B cell (primary cell): ENCODE results near the gene JMJD1C. TPM values are rescaled to one million over a fixed set of nuclear protein-coding genes. Genes with fewer than 3 reads are reported as not detected.
A peak's percentile ranks its signal among the peaks of the same experiment; 100 is the strongest.

Source experiments
- ATAC-seq: fragments of 200-7000 bp; cut with Tn5 transposase; one replicate; pipeline ENCODE4 v1.10.0; 2021; ENCODE audit warnings: low read depth, mild to moderate bottlenecking, moderate number of reproducible peaks, moderate library complexity
- CTCF ChIA-PET: fragments of 350-600 bp; sonication (Branson Sonifier 250); formaldehyde crosslinking; loops from one replicate; lab custom pipeline; 2021; ENCODE audit warnings: antibody characterized with exemption, inconsistent platforms; lab: Charles Lee
- POLR2A ChIA-PET: fragments of 350-600 bp; sonication (Branson Sonifier 250); formaldehyde crosslinking; loops from one replicate; lab custom pipeline; 2021; ENCODE audit warnings: antibody characterized with exemption; lab: Charles Lee
- DNase-seq: peaks from one replicate; pipeline ENCODE4 v3.0.0; 2013
- H2AFZ ChIP-seq: 2 replicates; pipeline ENCODE4 v1.6.1; 2012; ENCODE audit warnings: mild to moderate bottlenecking, low read depth, low read length; ENCODE audit not compliant: insufficient read depth, poor library complexity, severe bottlenecking
- H3K27ac ChIP-seq, 2 donors: 1 replicate in 1 of 2; 2 replicates in 1 of 2; pipeline ENCODE4 v1.5.1; 2012 to 2013; ENCODE audit warnings: low read length in 2 of 2, mild to moderate bottlenecking in 2 of 2, moderate library complexity in 1 of 2
- H3K27me3 ChIP-seq, 4 experiments: fragments of 200-600 bp in 1 of 4; sonication (generic) in 1 of 4; replicated peaks in 1 of 4; 1 replicate in 2 of 4; 2 replicates in 2 of 4; pipeline versions ENCODE4 v1.6.1 to v1.7.0; 2013 to 2016; ENCODE audit warnings: low read length in 3 of 4, mild to moderate bottlenecking in 2 of 4, mixed read lengths in 1 of 4, moderate library complexity in 1 of 4; ENCODE audit not compliant: insufficient read depth in 4 of 4, control insufficient read depth in 3 of 4; ENCODE audit errors: control extremely low read depth in 1 of 4
- H3K36me3 ChIP-seq, 2 experiments: replicated peaks in 1 of 2; 1 replicate in 1 of 2; 2 replicates in 1 of 2; pipeline versions ENCODE4 v1.6.1 to v1.7.1; 2013; ENCODE audit warnings: low read length in 1 of 2; ENCODE audit not compliant: insufficient read depth in 2 of 2, control insufficient read depth in 1 of 2; ENCODE audit errors: control extremely low read depth in 1 of 2, extremely low read depth in 1 of 2
- H3K4me1 ChIP-seq, 2 donors: fragments of 200-600 bp in 1 of 2; sonication (generic) in 1 of 2; 1 replicate in 1 of 2; 2 replicates in 1 of 2; pipeline versions ENCODE4 v1.5.1 to v1.6.1; 2013 to 2017; ENCODE audit warnings: low read length in 2 of 2; ENCODE audit not compliant: control insufficient read depth in 2 of 2, insufficient read depth in 2 of 2
- H3K4me2 ChIP-seq: replicated peaks from 2 replicates; pipeline ENCODE3; 2012; ENCODE audit warnings: mild to moderate bottlenecking, low read depth, low read length; ENCODE audit not compliant: poor library complexity, severe bottlenecking
- H3K4me3 ChIP-seq, 5 experiments: fragments of 200-600 bp in 1 of 5; sonication (generic) in 1 of 5; 1 replicate in 3 of 5; 2 replicates in 2 of 5; pipeline versions ENCODE4 v1.5.1 to v1.7.0; 2011 to 2016; ENCODE audit warnings: low read length in 4 of 5, mild to moderate bottlenecking in 4 of 5, low read depth in 2 of 5, control low read depth in 1 of 5, moderate library complexity in 1 of 5; ENCODE audit not compliant: insufficient read depth in 1 of 5; ENCODE audit errors: control extremely low read depth in 1 of 5, extremely low read depth in 1 of 5
- H3K79me2 ChIP-seq: fragments of 200-600 bp; sonication (generic); one replicate; pipeline ENCODE4 v1.6.0; 2016; ENCODE audit warnings: low read length; ENCODE audit not compliant: control insufficient read depth, insufficient read depth
- H3K9ac ChIP-seq: fragments of 200-600 bp; sonication (generic); 2 replicates; pipeline ENCODE4 v1.6.1; 2017; ENCODE audit warnings: mild to moderate bottlenecking, low read length, moderate library complexity
- H3K9me3 ChIP-seq, 3 donors: one replicate each; pipeline versions ENCODE4 v1.6.1 to v1.7.1; 2013; ENCODE audit warnings: low read length in 2 of 3; ENCODE audit not compliant: control insufficient read depth in 2 of 3, insufficient read depth in 1 of 3; ENCODE audit errors: control extremely low read depth in 1 of 3
- H4K20me1 ChIP-seq: 2 replicates; pipeline ENCODE4 v1.6.0; 2012; ENCODE audit warnings: mild to moderate bottlenecking, low read length; ENCODE audit not compliant: insufficient read depth, control insufficient read depth, poor library complexity, severe bottlenecking
- H3K27ac Mint-ChIP-seq: one replicate; pipeline ENCODE4 v1.8.0; 2021; ENCODE audit warnings: mixed read lengths
- H3K27me3 Mint-ChIP-seq: one replicate; pipeline ENCODE4 v1.8.0; 2021; ENCODE audit warnings: mixed read lengths
- H3K4me1 Mint-ChIP-seq: one replicate; pipeline ENCODE4 v1.8.0; 2021; ENCODE audit warnings: mixed read lengths
- H3K4me3 Mint-ChIP-seq: one replicate; pipeline ENCODE4 v1.8.0; 2021; ENCODE audit warnings: mixed read lengths
- H3K9me3 Mint-ChIP-seq: one replicate; pipeline ENCODE4 v1.8.0; 2022; ENCODE audit warnings: mixed read lengths; ENCODE audit not compliant: insufficient read depth
- CTCF ChIP-seq: fragments of 200-600 bp; IDR thresholded peaks from one replicate; pipeline ENCODE4 v1.8.0; 2022; ENCODE audit warnings: antibody characterized with exemption, mild to moderate bottlenecking
- EZH2 ChIP-seq: IDR thresholded peaks from 2 replicates; pipeline ENCODE4 v1.6.1; 2012; ENCODE audit warnings: borderline replicate concordance, low read depth, mild to moderate bottlenecking, moderate library complexity, low read length; ENCODE audit not compliant: insufficient read depth, poor library complexity, severe bottlenecking
- WGBS: methylation state at CpG from one replicate; pipeline ENCODE4 v1.1.5; 2013; ENCODE audit warnings: missing lambda C conversion rate; ENCODE audit not compliant: insufficient coverage; 5-methylcytosine and 5-hydroxymethylcytosine counted together
- intact Hi-C: fragments of 100-400 bp; cut with micrococcal nuclease; formaldehyde crosslinking; loops from one replicate; pipeline ENCODE4 v1.10.0; 2022
- polyA plus RNA-seq: library from polyadenylated mRNA; depleted of rRNA; stranded (reverse); fragments of >200 nt; gene quantifications from 2 replicates; pipeline ENCODE4 v1.2.3, GENCODE V29; 2012
- total RNA-seq, 2 donors: library from RNA; stranded (reverse); fragments of 120-200 nt in 1 of 2; gene quantifications; 1 replicate in 1 of 2; 2 replicates in 1 of 2; pipeline versions ENCODE4 v1.2.3 to v1.2.4, GENCODE V29; 2013 to 2022

Gene JMJD1C
- total and polyA plus RNA-seq, 2 donors (not counting 1 experiment from before 2014, with no cell fraction given): 81.8 to 235 TPM

DNA sequence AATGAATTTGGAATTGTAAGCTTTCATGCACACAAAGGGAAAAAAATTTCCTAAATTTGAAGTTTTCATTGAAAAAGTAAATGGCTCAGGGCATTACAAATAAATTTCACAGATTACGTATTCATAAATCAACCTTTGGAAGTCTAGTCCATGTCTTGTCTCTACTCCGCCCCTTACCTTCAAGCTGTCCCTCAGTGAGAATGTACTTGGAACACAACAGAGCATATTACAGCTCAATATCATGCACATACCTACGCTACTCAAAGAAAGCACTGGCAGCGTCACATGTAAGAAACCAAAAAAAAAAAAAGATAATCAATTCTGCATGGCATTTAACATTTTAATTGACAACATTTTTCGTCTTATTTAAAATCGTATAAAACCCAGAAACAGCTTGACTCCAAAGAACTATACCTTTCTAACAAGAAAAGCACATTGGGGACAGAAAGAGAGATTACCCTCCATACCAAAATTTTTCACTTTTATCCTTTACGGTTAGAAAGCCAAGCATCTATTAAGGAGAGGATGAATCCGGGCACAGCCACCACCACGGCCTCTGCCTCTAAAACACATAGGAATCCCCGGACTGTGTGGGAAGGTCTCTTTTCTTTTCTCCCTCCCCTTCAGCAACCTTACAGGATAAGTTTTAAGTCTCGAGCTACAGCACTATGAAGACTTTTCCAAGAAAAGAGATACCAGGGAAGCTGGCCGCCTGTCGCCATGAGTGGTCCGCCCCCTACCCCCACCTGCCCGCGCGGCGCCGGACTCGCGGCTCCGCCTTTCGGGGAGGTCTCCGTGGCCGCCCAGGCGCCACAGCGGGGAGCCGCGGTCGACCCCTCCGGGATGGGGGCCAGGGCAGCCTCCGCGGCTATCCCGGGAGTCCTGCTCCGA lies 1.1 kb downstream of the JMJD1C start:
- ATAC-seq (peak; percentile 49), DNase-seq (no peak)
- H3K4me1 Mint-ChIP-seq: peaks cover 17% of the 10 kb centered on the region
- peaks cover 66% of the 10 kb centered on the region for H3K79me2 ChIP-seq
- TF ChIP-seq CTCF (no peak), EZH2 (no peak)
- intact Hi-C loops: loop anchor here (1.0 to 10.0 kb wide), 5 partner anchors 58 to 250 kb away; no protein-coding TSS in a partner anchor
- peak overlapping the region; percentile 19 to 97 (median 92) for H3K4me3 ChIP-seq
- no peaks in the 10 kb centered on the region for H3K27me3 Mint-ChIP-seq
- CTCF ChIA-PET: interaction anchor here (0.7 to 2.3 kb wide), 11 partner anchors 14 to 298 kb away, joined by 3 to 12 read pairs (median 5); no protein-coding TSS in a partner anchor
- peak overlapping the region; percentile 98 for H3K4me3 Mint-ChIP-seq
- no peaks in the 10 kb centered on the region for H3K36me3 ChIP-seq
- peak overlapping the region in 1 of 2 donors; percentile 75 for H3K27ac ChIP-seq
- 16% methylated on average over 30 of the region's 35 CpGs for WGBS
- POLR2A ChIA-PET: interaction anchor here (1.2 to 1.6 kb wide), 2 partner anchors 41 to 195 kb away, joined by 3 read pairs; no protein-coding TSS in a partner anchor
- peak overlapping the region; percentile 95 for H3K9ac ChIP-seq
- peak overlapping the region; percentile 90 for H3K4me2 ChIP-seq
- H2AFZ ChIP-seq: peak overlapping the region; percentile 96
- no peaks in the 10 kb centered on the region for H3K9me3 ChIP-seq
- peaks cover 14% of the 10 kb centered on the region for H4K20me1 ChIP-seq
- no peaks in the 10 kb centered on the region for H3K9me3 Mint-ChIP-seq
- peak overlapping the region; percentile 95 for H3K27ac Mint-ChIP-seq
- H3K27me3 ChIP-seq: no peaks in the 10 kb centered on the region
- peaks cover 13% of the 10 kb centered on the region in 2 donors for H3K4me1 ChIP-seq

DNA sequence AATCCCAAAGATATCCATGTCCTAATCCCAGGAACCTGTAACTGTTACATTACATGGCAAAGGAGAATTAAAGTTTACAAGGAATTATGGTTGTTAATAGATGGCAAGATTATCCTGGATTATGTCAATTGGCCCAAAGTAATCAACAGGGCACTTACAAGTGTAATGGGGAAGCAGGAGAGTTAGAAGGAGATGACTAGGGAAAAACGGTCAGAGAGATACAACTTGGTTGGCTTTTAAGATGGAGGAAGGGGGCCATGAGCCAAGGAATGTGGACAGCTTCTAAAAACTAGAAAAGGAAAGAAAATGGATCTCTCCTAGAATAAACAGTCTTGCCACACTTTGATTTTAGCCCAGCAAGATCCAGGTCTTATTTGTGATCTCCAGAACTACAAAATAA lies 3.3 kb downstream of the JMJD1C start:
- 86% methylated on average over 1 of the region's 1 CpG for WGBS
- H3K36me3 ChIP-seq: no peaks in the 10 kb centered on the region
- H4K20me1 ChIP-seq: peaks cover 19% of the 10 kb centered on the region
- H3K27ac ChIP-seq: no peak overlapping the region
- no peaks in the 10 kb centered on the region for H3K9me3 ChIP-seq
- no peak overlapping the region for H2AFZ ChIP-seq
- H3K4me3 ChIP-seq: no peak overlapping the region
- H3K4me2 ChIP-seq: no peak overlapping the region
- Mint-ChIP-seq H3K4me3 (no peak overlapping the region), H3K4me1 (peaks cover 17% of the 10 kb centered on the region), H3K9me3 (no peaks in the 10 kb centered on the region), H3K27ac (no peak overlapping the region), H3K27me3 (no peaks in the 10 kb centered on the region)
- no peak overlapping the region for H3K9ac ChIP-seq
- H3K4me1 ChIP-seq: peaks cover 13% of the 10 kb centered on the region in 2 donors
- TF ChIP-seq CTCF (no peak), EZH2 (no peak)
- H3K27me3 ChIP-seq: no peaks in the 10 kb centered on the region
- ChIA-PET CTCF (no interaction called here), POLR2A (no interaction called here)
- intact Hi-C loops: loop anchor here (10.0 kb wide), 1 partner anchor 252 kb away; no protein-coding TSS in a partner anchor
- no peak for DNase-seq
- no peak for ATAC-seq
- peaks cover 78% of the 10 kb centered on the region for H3K79me2 ChIP-seq
